Measurements from ENCODE around the gene PPIL3. TPM values are rescaled to one million over a fixed set of nuclear protein-coding genes. Genes with fewer than 3 reads are reported as not detected.
"Not testable (repeated sequence)": the region's sequence is repeated elsewhere in the genome, so short reads cannot be mapped to it uniquely, and the experiment has no call there.

Gene PPIL3
- total RNA-seq = 43.1 TPM

DNA sequence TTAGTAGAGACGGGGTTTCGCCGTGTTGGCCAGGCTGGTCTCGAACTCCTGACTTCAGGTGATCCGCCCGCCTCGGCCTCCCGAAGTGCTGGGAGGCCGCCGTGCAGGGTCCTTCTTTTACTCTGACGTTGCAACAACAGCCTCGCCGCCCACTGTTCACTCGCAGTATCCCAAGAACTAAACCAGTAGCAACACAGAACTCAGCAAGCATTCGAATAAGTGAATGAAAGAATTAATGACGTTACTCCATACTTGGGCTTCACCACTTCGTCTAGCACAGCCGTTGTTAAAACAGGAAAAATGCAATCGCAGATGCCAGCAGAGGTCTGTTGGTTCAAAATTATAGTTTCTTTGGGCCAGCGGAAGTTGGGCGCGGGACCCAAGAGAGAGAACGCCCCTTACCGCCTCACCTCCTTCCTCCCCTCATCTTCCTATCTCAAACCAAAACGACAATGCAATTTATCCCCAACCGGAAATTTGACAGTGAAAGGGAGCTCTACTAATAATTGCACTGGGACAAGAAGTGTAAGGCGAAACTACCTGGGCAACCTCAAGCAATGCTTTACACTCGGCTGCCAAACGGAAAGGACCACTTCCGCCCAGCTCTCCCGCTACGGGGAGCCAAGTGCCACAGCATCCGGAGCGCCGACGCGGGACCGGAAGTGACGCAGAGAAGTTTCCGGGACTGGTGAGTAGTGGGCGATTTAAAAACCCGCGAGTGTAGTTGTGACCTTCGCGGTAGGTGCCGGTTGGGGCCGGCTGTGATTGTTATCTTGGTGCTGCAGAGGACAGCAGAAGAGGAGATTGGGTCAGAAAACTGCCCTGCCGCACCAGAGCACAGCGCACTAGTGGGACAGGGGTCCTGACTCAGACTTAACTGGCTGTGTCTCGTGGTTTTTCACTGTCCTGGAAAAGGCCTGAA is at the start of gene PPIL3, which contains the start of gene NIF3L1:
Gene PPIL3 (minus strand): TSS at position 374 of the 922 bp plus-strand sequence. CDS start 1,462 bp downstream, outside the sequence.
Gene NIF3L1 (plus strand): TSS at position 668 of the 922 bp plus-strand sequence. CDS start 2,573 bp downstream, outside the sequence.
- peak; percentile 94 to 99 (median 99) for DNase-seq (ENCODE audit: low read depth in 2 of 3, low spot score in 2 of 3)

- no peak for DNase-seq (ENCODE audit: low read depth in 2 of 3, low spot score in 2 of 3)
Measured at GRCh38 chr2:200930947-200931626, 42.2 kb upstream of the PPIL3 start.

DNA sequence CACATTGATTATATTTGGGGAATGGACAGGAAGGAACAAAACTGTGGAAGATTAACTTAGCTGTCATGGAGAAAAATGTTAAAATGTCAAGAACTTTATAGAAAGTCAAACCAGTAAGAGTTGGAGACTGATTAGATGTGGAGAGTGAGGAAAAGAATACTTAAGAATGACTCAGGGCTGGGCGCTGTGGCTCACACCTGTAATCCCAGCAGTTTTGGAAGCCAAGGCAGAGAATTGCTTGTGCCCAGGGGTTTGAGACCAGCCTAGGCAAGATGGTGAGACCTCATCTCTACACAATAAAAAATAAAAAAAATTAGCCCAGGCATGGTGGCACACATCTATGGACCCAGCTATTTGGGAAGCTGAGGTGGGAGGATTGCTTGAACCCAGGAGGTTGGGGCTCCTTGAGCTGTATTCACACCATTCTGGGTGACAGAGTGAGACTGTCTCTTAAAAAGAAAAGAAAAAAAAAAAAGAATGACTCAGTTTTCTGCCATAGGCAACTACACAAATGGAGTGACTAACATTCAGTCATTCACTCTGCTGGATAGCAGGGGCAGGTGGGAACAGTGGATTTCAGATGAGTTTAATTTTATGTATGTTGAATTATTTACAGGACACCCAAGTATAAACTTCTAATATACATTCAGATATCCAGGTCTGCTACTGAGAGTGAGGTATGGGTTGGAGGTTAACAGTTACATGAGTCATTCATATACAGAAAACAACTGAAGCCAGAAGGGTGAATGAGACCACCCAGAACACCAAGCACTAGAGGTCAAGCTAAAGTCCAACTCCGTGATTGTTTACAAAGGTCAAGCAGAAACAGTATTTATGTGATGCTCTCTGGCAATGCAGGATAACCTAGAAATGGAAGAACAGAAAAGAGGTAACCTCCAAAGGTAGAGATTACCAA is 40.7 kb upstream of the PPIL3 start:
- no peak for DNase-seq (ENCODE audit: low read depth in 2 of 3, low spot score in 2 of 3)

DNA sequence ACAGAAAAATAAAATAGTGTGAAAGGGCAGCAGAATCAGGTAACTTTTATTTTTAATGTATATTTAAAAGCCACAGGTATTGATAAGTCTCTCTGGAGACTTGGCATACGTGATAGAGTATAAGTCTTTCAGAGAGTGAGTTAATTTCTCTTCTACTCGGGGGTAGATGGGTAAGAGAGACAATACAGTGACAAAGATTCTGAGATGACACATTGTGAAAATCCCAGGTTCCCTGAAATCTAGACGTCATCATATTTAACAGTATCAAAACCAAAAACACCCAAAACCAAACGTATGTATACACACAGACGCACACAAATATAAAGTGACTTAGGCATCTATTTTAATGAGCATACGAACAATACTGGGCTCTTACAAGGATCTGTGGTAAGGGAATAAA is 33.6 kb upstream of the PPIL3 start:
- DNase-seq (ENCODE audit: low read depth in 2 of 3, low spot score in 2 of 3) = no peak

GRCh38 chr2:200913654-200914053 is 24.8 kb upstream of the PPIL3 start:
- no peak for DNase-seq (ENCODE audit: low read depth in 2 of 3, low spot score in 2 of 3)

DNA sequence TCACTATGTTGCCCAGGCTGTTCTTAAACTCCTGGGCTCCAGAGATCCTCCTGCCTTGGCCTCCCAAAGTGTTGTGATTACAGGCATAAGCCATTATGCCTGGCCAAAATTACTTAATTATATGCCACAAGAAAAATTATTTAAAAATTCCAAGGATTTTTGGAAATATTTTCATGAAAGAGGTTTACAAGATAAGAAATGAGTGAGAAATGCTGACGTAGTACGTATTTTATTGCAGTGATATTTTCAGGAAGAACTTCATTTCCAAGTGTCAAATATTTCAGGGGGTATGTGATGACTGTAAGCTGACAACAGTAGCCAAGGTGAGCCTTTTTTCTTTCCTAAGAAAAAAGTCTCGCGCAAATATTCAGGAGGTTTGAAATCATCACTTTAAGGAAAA is 21.1 kb upstream of the PPIL3 start:
- DNase-seq (ENCODE audit: low read depth in 2 of 3, low spot score in 2 of 3) = no peak

DNA sequence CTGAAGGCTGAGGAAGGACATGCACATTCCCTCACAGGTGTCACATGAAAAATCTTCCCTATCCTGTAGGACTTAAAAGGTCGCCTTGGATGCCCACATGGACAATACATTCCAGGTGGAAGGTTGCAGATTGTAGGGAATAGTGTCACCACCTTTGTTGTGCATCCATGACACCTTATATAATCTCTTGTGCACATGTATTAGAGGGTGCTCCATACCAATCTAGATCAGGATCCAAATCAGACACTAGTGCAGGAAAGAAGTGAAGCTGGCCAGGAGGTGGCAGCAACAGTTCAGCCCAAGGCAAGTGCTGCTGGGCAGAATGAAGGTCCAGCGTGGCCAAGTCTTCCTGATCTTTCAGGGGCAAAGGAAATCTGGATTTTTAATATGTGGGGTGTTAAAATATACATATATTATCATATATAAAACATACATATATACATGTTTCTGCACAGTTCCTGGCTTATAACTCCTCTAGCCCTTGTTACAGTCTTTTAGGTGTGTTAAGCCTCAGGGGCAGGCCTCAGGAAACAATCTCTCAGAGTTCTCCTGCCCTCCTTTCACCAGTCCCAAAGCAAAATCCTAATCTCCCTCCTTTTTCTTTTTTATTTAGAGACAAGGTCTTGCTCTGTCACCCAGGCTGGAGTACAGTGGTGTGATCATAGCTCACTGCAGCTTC is 16.9 kb upstream of the PPIL3 start:
- DNase-seq (ENCODE audit: low read depth in 2 of 3, low spot score in 2 of 3) = peak in 2 of 3 donors; percentile 63 to 69

- peak; percentile 52 to 94 (median 88) for DNase-seq (ENCODE audit: low read depth in 2 of 3, low spot score in 2 of 3)
Measured at GRCh38 chr2:200901459-200902072, 12.7 kb upstream of the PPIL3 start.

GRCh38 chr2:200899482-200899881 is 10.6 kb upstream of the PPIL3 start:
- DNase-seq (ENCODE audit: low read depth in 2 of 3, low spot score in 2 of 3) = no peak

- not testable (repeated sequence) for DNase-seq (ENCODE audit: low read depth in 2 of 3, low spot score in 2 of 3)
Measured at GRCh38 chr2:200881715-200882249, 7.1 kb downstream of the PPIL3 start.

DNA sequence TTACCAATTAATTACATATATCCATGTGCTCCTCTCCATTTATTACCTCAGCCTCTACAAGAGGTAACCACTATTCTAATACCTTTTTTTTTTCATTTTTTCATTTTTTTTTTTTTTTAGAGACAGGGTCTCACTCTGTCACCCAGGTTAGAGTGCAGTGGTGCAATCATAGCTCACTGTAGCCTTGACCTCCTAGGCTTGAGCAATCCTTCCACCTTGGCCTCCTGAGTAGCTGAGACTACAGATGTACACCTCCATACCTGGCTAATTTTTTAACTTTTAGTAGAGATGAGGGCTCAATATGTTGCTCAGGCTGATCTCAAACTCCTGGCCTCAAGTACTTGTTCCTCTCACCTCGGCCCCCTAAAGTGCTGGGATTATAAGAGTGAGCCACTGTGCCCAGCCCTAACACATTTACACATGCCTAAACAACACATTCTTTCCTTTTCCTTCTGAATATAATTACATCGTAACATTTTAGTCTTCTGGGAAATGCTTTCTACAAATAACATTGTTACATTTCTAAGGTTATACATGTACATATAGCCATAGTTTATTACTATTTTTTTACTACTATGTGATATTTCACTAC is 10.5 kb downstream of the PPIL3 start:
- no peak for DNase-seq (ENCODE audit: low read depth in 2 of 3, low spot score in 2 of 3)

DNA sequence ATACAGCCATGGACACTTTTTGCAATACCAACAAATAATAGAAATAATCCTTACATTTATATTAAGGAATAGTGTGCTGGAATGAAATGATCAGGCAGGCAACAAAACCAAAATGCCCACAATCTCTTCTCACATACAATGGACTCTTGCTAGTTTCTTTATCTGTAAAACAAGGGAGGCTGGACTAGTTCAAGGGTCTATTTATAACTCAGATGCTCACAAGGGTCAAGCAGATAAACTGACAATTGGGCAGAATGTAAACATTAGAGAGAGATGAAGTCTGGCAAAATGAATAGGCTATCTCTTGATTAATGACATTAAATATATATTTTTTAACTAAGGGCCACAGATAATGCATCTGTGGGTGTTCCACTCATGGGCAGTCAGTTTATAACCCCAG is 11.4 kb downstream of the PPIL3 start:
- DNase-seq (ENCODE audit: low read depth in 2 of 3, low spot score in 2 of 3) = no peak

DNA sequence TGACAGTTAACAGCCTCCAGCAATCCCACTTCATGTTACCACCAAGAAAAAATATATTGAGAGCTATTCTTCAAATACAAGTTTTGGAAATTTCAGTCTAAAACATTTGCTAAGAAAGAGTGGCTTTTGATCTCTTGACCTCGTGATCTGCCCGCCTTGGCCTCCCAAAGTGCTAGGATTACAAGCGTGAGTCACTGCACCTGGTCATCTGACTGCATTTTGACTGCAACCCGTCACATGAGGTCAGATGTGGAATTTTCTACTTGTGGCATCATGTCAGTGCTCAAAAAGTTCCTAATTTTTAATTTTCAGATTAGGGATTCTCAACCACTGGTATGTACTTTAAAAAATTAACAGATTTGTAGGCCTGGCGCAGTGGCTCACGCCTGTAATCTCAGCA is 15.3 kb downstream of the PPIL3 start:
- no peak for DNase-seq (ENCODE audit: low read depth in 2 of 3, low spot score in 2 of 3)

DNA sequence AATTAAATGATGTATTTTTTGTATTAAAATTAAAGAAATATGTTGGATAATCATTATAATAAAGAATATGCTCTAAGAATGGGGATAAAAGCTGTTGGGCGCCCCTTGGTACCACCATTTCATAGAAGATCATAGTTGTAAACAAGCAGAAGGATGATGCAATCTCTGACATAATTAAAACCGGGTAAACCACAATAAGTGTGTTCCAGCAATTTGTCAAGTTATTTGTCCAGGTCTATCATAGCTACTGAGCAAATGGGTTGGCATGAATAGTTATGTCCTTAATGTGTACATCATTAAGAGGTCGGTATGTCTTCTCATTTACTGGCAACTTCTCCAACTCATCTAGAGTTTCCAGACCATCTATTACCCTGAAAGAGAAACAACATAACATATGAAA is 17.7 kb downstream of the PPIL3 start:
- no peak for DNase-seq (ENCODE audit: low read depth in 2 of 3, low spot score in 2 of 3)

GRCh38 chr2:200869014-200869413 is 19.9 kb downstream of the PPIL3 start:
- no peak for DNase-seq (ENCODE audit: low read depth in 2 of 3, low spot score in 2 of 3)

DNA sequence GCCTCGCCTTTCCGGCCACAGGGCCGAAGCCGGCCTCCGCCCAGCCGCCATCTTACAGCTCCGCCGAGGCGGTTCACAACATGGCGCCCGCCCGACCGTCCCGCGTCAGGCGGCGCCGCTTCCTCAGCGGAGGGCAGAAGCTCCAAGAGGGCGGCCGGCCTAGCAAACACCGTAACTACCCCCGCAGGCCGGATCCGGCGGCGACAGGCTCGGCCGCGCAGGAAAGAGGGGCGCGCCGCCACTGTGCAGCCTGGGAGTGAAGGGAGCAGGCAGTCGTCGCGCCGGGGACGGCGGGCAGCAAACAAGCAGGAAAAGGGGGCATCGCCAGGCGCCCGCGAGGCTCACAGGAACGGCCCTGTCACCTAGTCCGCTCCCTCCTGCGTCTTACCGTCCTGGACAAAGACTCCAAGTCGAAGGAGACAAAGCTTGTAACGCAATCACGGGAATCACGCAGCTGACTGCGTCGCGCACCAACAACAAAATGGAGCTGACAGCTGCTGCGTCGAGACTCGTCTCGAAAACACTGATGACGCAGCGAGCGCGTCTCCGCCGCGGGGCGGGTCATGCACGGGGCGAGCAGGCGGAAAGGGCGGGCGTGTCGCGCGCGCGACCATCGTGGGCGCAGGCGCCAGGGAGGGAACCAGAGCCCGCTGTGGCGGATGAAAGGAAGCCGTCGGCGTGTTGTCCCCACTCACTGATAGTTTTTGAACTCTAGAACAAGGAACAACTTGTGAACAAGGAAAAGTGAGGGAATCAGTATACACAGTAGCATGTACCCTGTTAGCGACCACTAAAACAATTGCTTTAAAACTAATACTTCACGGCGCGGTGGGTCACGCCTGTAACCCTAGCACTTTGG is 24.5 kb downstream of the PPIL3 start, which contains the start of gene CLK1:
Gene CLK1 (minus strand): TSS at position 483 of the 859 bp plus-strand sequence. CDS start 2,796 bp downstream, outside the sequence.
- DNase-seq (ENCODE audit: low read depth in 2 of 3, low spot score in 2 of 3) = peak; percentile 94 to 97 (median 96)

- DNase-seq (ENCODE audit: low read depth in 2 of 3, low spot score in 2 of 3) = no peak
Measured at GRCh38 chr2:200863782-200864175, 25.1 kb downstream of the PPIL3 start.

DNA sequence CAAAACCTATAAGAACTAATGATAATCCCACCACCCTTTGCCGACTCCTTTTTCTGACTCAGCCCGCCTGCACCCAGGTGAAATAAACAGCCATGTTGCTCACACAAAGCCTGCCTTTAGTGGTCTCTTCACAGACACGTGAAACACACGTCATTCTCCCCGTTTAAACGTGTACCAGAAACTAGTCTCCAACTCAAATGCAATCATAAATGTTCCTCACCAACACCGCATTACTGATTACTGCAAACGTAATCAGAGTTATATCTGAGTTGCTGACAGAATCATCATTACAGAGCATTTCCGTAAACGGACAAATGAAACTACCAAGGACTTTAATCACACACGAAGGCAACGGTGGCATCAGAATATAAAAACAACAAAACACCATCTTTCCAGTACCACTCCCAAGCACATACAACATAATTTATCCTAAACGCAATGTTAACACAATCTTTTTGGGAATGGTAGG is 26.3 kb downstream of the PPIL3 start:
- peak; percentile 29 to 76 (median 56) for DNase-seq (ENCODE audit: low read depth in 2 of 3, low spot score in 2 of 3)
